DOHH2 (cell line): Measurements from ENCODE around the gene TDRD6.
A peak's percentile ranks its signal among the peaks of the same experiment; 100 is the strongest.

Experiments used
- H3F3A ChIP-seq: fragments of 200-600 bp; sonication (generic), shearing (Covaris generic); 2 replicates; pipeline ENCODE4 v1.6.0; 2016; ENCODE audit warnings: antibody characterized with exemption, mild to moderate bottlenecking; ENCODE audit not compliant: control insufficient read depth, insufficient read depth
- H3K27ac ChIP-seq: fragments of 200-600 bp; sonication (generic); 2 replicates; pipeline ENCODE4 v1.5.1; 2014; ENCODE audit warnings: low read depth, mild to moderate bottlenecking, low read length, moderate library complexity
- H3K27me3 ChIP-seq: fragments of 200-600 bp; sonication (generic); 2 replicates; pipeline ENCODE4 v1.6.1; 2014; ENCODE audit warnings: mild to moderate bottlenecking, low read length, mixed read lengths; ENCODE audit not compliant: control insufficient read depth
- H3K36me3 ChIP-seq: fragments of 200-600 bp; sonication (generic); 2 replicates; pipeline ENCODE4 v1.6.1; 2014; ENCODE audit warnings: mild to moderate bottlenecking, low read length, moderate library complexity, mixed read lengths; ENCODE audit not compliant: control insufficient read depth
- H3K4me1 ChIP-seq: fragments of 200-600 bp; sonication (generic); 2 replicates; pipeline ENCODE4 v1.6.1; 2014; ENCODE audit warnings: mild to moderate bottlenecking, low read length, mixed read lengths; ENCODE audit not compliant: control insufficient read depth
- H3K4me2 ChIP-seq: fragments of 200-600 bp; sonication (generic); 2 replicates; pipeline ENCODE4 v1.6.0; 2014; ENCODE audit warnings: mild to moderate bottlenecking, low read length, moderate library complexity
- H3K4me3 ChIP-seq: fragments of 200-600 bp; sonication (generic); 2 replicates; pipeline ENCODE4 v1.5.1; 2014; ENCODE audit warnings: mild to moderate bottlenecking, low read length, mixed read lengths
- H3K79me2 ChIP-seq: fragments of 200-600 bp; sonication (generic); 2 replicates; pipeline ENCODE4 v1.6.1; 2014; ENCODE audit warnings: mild to moderate bottlenecking, low read length, mixed read lengths; ENCODE audit not compliant: control insufficient read depth
- H3K9me2 ChIP-seq: fragments of 200-600 bp; sonication (generic); replicated peaks from 2 replicates; pipeline ENCODE4 v1.6.1; 2014; ENCODE audit warnings: mild to moderate bottlenecking, low read length, mixed read lengths; ENCODE audit not compliant: control insufficient read depth
- H3K9me3 ChIP-seq: fragments of 200-600 bp; sonication (generic); 2 replicates; pipeline ENCODE4 v1.6.1; 2014; ENCODE audit warnings: antibody characterized with exemption, low read length, mixed read lengths; ENCODE audit not compliant: control insufficient read depth, insufficient read depth
- H4K20me1 ChIP-seq: fragments of 200-600 bp; sonication (generic); 2 replicates; pipeline ENCODE4 v1.6.0; 2014; ENCODE audit warnings: low read depth, mild to moderate bottlenecking, antibody characterized with exemption, low read length, moderate library complexity; ENCODE audit not compliant: control insufficient read depth, insufficient read depth
- EZH2phosphoT487 ChIP-seq: fragments of 200-600 bp; sonication (generic); IDR thresholded peaks from 2 replicates; pipeline ENCODE4 v1.6.1; 2017; ENCODE audit warnings: borderline replicate concordance, mild to moderate bottlenecking, antibody characterized with exemption, low read length, moderate library complexity, mixed read lengths
- TF ChIP-seq, protein P1 (sequence below): fragments of 200-600 bp; sonication (generic); IDR thresholded peaks from one replicate; pipeline ENCODE4 v1.5.1; 2014; ENCODE audit warnings: antibody characterized with exemption, mild to moderate bottlenecking, low read depth, low read length; ENCODE audit not compliant: poor library complexity, severe bottlenecking

TDRD6 gene

DNA sequence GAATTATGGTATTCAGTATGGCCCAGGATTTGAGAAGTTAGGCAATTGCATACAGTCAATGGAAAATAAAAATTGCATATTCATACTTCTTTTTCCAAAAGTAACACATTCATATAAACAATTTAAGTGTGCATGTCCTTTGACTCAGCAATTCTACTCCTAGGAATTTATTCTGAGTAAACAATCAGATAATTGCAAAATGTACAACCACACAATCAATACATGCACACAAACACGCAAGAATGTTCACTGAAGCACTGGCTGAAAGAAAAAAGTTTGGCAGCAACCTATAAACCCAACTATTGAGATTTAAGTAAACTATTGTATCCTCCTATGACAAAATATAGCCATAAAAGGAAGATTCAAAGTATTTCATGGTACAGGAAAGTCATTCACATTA, 36.7 kb upstream of the TDRD6 start:
- Histone ChIP-seq H4K20me1 (no peaks in the 10 kb centered on the region), H3K79me2 (peaks cover 89% of the 10 kb centered on the region), H3K4me1 (peaks cover 54% of the 10 kb centered on the region), H3K4me2 (peak overlapping the region; percentile 83), H3F3A (peaks cover 3% of the 10 kb centered on the region), H3K36me3 (peaks cover 46% of the 10 kb centered on the region), H3K4me3 (peak overlapping the region; percentile 88), H3K9me3 (no peaks in the 10 kb centered on the region), H3K27ac (peak overlapping the region; percentile 76), H3K27me3 (no peaks in the 10 kb centered on the region), H3K9me2 (no peaks in the 10 kb centered on the region)
- TF ChIP-seq, protein P1, sequence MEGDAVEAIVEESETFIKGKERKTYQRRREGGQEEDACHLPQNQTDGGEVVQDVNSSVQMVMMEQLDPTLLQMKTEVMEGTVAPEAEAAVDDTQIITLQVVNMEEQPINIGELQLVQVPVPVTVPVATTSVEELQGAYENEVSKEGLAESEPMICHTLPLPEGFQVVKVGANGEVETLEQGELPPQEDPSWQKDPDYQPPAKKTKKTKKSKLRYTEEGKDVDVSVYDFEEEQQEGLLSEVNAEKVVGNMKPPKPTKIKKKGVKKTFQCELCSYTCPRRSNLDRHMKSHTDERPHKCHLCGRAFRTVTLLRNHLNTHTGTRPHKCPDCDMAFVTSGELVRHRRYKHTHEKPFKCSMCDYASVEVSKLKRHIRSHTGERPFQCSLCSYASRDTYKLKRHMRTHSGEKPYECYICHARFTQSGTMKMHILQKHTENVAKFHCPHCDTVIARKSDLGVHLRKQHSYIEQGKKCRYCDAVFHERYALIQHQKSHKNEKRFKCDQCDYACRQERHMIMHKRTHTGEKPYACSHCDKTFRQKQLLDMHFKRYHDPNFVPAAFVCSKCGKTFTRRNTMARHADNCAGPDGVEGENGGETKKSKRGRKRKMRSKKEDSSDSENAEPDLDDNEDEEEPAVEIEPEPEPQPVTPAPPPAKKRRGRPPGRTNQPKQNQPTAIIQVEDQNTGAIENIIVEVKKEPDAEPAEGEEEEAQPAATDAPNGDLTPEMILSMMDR: no peak
- no peak for TF ChIP-seq EZH2phosphoT487

DNA sequence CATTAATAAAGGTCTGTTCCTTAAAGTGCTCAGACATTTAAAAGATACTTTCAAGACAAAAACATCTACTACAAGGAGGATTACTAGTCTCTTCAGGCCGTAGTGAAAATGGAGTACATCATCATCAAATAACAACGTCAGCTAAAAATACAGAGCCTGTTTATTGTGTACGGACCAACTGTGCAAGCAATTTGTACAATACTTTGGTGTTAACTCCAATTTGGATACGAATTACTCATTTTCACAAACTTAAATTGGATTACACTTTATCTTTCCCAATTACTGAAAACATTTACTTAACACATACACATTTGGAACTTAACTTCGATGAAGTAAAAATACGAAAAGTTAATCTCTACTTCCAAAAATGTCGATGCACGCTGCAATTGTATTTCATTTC, 35.9 kb upstream of the TDRD6 start:
- no peaks in the 10 kb centered on the region for H3K9me3 ChIP-seq
- no peaks in the 10 kb centered on the region for H4K20me1 ChIP-seq
- TF ChIP-seq, protein P1: no peak
- no peak for TF ChIP-seq EZH2phosphoT487
- H3K79me2 ChIP-seq: peaks cover 81% of the 10 kb centered on the region
- no peaks in the 10 kb centered on the region for H3K27me3 ChIP-seq
- H3F3A ChIP-seq: peaks cover 3% of the 10 kb centered on the region
- H3K27ac ChIP-seq: peak overlapping the region; percentile 76
- peaks cover 45% of the 10 kb centered on the region for H3K36me3 ChIP-seq
- no peaks in the 10 kb centered on the region for H3K9me2 ChIP-seq
- H3K4me1 ChIP-seq: peaks cover 46% of the 10 kb centered on the region
- H3K4me2 ChIP-seq: peak overlapping the region; percentile 83
- H3K4me3 ChIP-seq: peak overlapping the region; percentile 88

DNA sequence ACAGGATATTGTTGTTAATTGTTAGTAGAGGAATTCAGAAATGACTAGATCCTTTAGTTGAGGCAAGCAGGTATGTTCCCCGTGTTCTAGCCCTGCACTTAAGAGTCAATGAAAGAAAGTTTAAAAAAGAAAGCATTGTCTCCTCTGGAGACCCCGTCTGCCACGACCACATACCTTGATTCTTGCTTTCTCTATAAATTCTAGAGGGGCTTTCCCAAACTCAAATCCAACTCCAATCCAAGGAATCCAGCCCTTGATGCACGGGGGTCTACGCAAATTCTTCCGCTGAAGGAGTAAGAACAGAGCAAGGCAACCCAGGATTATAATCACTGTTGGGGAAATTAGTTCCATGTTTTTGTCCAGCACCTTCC, 35.5 kb upstream of the TDRD6 start:
- Histone ChIP-seq H3K36me3 (peaks cover 43% of the 10 kb centered on the region), H3K79me2 (peaks cover 77% of the 10 kb centered on the region), H3K27ac (peak overlapping the region; percentile 76)

More for the DNA sequence above, 35.5 kb upstream of the TDRD6 start:
- H3K27me3 ChIP-seq: no peaks in the 10 kb centered on the region
- H3K4me2 ChIP-seq: peak overlapping the region; percentile 83
- H3F3A ChIP-seq: peaks cover 3% of the 10 kb centered on the region
- no peaks in the 10 kb centered on the region for H4K20me1 ChIP-seq
- peak overlapping the region; percentile 88 for H3K4me3 ChIP-seq
- H3K9me2 ChIP-seq: no peaks in the 10 kb centered on the region
- peaks cover 42% of the 10 kb centered on the region for H3K4me1 ChIP-seq
- TF ChIP-seq, protein P1: no peak
- TF ChIP-seq EZH2phosphoT487: no peak
- no peaks in the 10 kb centered on the region for H3K9me3 ChIP-seq
